ENCODE results near the gene TMEM168. TPM values are rescaled to one million over a fixed set of nuclear protein-coding genes. Genes with fewer than 3 reads are reported as not detected.

The TMEM168 gene
- total and polyA plus RNA-seq, 2 donors (not counting 3 experiments of a cell fraction or from before 2014, with no cell fraction given), result 23.4 to 24.4 TPM

GRCh38 chr7:112788778-112789343, 1.3 kb downstream of the TMEM168 start:
- POLR2A ChIA-PET, result no interaction called here
- no peaks in the 10 kb centered on the region for H3K36me3 ChIP-seq (ENCODE audit: control insufficient read depth in 2 of 2, extremely low read depth in 1 of 2, insufficient read depth in 2 of 2, low read length in 2 of 2)
- peak overlapping the region; percentile 21 for H2AFZ ChIP-seq (ENCODE audit: low read depth, low read length)
- no peak overlapping the region for H3K27ac ChIP-seq (ENCODE audit: insufficient read depth, low read depth, low read length)
- H3K9me1 ChIP-seq (replicated peaks; ENCODE audit: control insufficient read depth, extremely low read depth, insufficient read depth, low read length), result peaks cover 6% of the 10 kb centered on the region
- H3K4me3 ChIP-seq (replicated peaks in 1 of 3; ENCODE audit: insufficient read depth in 1 of 3, low read depth in 1 of 3, low read length in 3 of 3), result peak overlapping the region; percentile 84 to 87 (median 86)
- TF ChIP-seq POLR2AphosphoS5 (IDR thresholded peaks at IDR 0.05; ENCODE audit: insufficient read depth, low read depth, low read length) (no peak), FOS (IDR thresholded peaks at IDR 0.05; ENCODE audit: borderline replicate concordance, insufficient read depth, low read length) (no peak), CTCF (IDR thresholded peaks at IDR 0.05; ENCODE audit: extremely low read depth in 1 of 2, insufficient read depth in 1 of 2, low read depth in 1 of 2, low read length in 2 of 2) (no peak), JUN (IDR thresholded peaks at IDR 0.05; ENCODE audit: borderline replicate concordance, insufficient read depth, insufficient read length, low read depth) (no peak), POLR2A (IDR thresholded peaks at IDR 0.05; ENCODE audit: low read depth, low read length) (no peak), EZH2 (IDR thresholded peaks at IDR 0.05; ENCODE audit: borderline replicate concordance, low read depth, low read length, severe bottlenecking) (no peak), GATA2 (IDR thresholded peaks at IDR 0.05; ENCODE audit: insufficient read depth, insufficient read length, low read depth, low read length) (no peak), MYC (IDR thresholded peaks at IDR 0.05; ENCODE audit: low read depth, low read length) (no peak)
- peaks cover 18% of the 10 kb centered on the region for H3K4me1 ChIP-seq (ENCODE audit: control insufficient read depth, extremely low read depth, insufficient read depth, low read length)
- no TSS peak for BruUV-seq (replicated peaks)
- H3K27me3 ChIP-seq (ENCODE audit: control insufficient read depth in 2 of 2, insufficient read depth in 2 of 2, low read length in 2 of 2), result no peaks in the 10 kb centered on the region
- H3K79me2 ChIP-seq (ENCODE audit: control insufficient read depth, insufficient read depth, low read length), result peaks cover 19% of the 10 kb centered on the region
- no peaks in the 10 kb centered on the region for H3K9me3 ChIP-seq (replicated peaks; ENCODE audit: control insufficient read depth, insufficient read depth, low read length)
- dilution Hi-C loops (cut with MboI; ENCODE audit: extremely low pct_ligation_motif_present, low sequenced_read_pairs), result no loop called here
- DNase-seq (ENCODE audit: low read depth, low spot score) (no peak), FAIRE-seq (no peak)
- CTCF ChIA-PET, result no interaction called here
- peak overlapping the region; percentile 87 for H3K4me2 ChIP-seq (ENCODE audit: insufficient read depth, low read length)
- intact Hi-C loops (cut with micrococcal nuclease), result loop anchor here (10.0 kb wide), 1 partner anchor 326 kb away; the partner anchor contains the start of gene SMIM30
- H3K9ac ChIP-seq (replicated peaks; ENCODE audit: extremely low read depth, insufficient read depth, low read length), result peak overlapping the region; percentile 98
- H4K20me1 ChIP-seq (replicated peaks; ENCODE audit: control insufficient read depth, extremely low read depth, insufficient read depth, low read length), result no peaks in the 10 kb centered on the region

Data from endothelial cell of umbilical vein (primary cell).